ENCODE results near the gene PRR11. TPM values are rescaled to one million over a fixed set of nuclear protein-coding genes. Genes with fewer than 3 reads are reported as not detected.

The PRR11 gene
- total RNA-seq, 4 donors from 2014 or later = 1.5 to 4.1 (median 2.2) TPM

DNA sequence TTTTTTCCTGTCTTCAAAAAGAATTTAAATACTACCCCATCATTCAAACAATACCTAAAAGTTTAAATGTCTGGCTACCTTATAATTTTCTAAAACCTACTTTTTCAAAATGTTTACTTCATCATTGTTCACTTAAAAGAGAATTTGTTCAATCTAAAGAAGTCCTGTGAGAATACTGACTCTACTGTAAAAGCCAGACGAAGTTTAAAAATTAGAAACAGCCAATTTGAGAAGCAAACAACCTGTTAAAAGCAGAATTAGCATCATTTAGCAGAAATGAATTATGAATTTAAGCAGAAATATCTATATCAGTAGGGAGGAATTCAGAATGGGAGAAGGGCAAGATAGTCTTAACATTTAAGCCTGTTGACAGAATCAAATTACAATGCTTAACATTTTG, 2.6 kb upstream of the PRR11 start:
- no peak for DNase-seq
- TF ChIP-seq POLR2A (IDR thresholded peaks at IDR 0.05) = no peak
- TF ChIP-seq, protein P1, sequence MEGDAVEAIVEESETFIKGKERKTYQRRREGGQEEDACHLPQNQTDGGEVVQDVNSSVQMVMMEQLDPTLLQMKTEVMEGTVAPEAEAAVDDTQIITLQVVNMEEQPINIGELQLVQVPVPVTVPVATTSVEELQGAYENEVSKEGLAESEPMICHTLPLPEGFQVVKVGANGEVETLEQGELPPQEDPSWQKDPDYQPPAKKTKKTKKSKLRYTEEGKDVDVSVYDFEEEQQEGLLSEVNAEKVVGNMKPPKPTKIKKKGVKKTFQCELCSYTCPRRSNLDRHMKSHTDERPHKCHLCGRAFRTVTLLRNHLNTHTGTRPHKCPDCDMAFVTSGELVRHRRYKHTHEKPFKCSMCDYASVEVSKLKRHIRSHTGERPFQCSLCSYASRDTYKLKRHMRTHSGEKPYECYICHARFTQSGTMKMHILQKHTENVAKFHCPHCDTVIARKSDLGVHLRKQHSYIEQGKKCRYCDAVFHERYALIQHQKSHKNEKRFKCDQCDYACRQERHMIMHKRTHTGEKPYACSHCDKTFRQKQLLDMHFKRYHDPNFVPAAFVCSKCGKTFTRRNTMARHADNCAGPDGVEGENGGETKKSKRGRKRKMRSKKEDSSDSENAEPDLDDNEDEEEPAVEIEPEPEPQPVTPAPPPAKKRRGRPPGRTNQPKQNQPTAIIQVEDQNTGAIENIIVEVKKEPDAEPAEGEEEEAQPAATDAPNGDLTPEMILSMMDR (IDR thresholded peaks at IDR 0.05) = no peak
- no peak overlapping the region for H3K4me3 ChIP-seq
- H3K27ac ChIP-seq = no peak overlapping the region
- no peaks in the 10 kb centered on the region for H3K9me3 ChIP-seq
- H3K27me3 ChIP-seq = no peaks in the 10 kb centered on the region
- H3K36me3 ChIP-seq = no peaks in the 10 kb centered on the region
- H3K4me1 ChIP-seq = peaks cover 0 to 7% (median 4%) of the 10 kb centered on the region in 4 donors

DNA sequence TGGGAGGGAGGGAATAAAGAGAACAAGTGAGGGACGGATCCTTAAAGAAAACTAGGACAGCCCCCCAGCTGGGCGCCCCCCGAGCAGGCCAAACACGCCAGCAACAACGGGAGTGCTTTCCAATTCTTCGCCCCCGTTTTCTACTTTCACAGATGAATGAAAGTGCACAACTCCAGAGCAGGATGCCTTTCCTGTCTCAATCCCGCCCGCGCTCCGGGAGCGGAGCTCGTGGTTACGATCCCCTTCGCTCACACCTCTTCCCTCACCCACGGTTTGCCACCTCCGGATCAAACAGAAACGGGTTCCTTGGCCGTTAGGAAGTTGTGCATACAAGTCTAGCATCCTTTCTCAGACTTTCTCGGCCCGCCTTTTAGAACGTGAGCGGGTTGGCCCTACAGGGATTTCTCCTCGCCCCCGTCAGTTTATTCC, 1.2 kb upstream of the PRR11 start:
- H3K27me3 ChIP-seq = no peaks in the 10 kb centered on the region
- H3K4me1 ChIP-seq = peaks cover 0 to 7% (median 4%) of the 10 kb centered on the region in 4 donors
- peak; percentile 33 to 64 (median 61) for DNase-seq
- H3K4me3 ChIP-seq = peak overlapping the region; percentile 59 to 71 (median 66)
- H3K36me3 ChIP-seq = no peaks in the 10 kb centered on the region
- no peaks in the 10 kb centered on the region for H3K9me3 ChIP-seq
- TF ChIP-seq, protein P1 (IDR thresholded peaks at IDR 0.05) = no peak
- no peak for TF ChIP-seq POLR2A (IDR thresholded peaks at IDR 0.05)
- H3K27ac ChIP-seq = peak overlapping the region; percentile 52 to 84 (median 78)

DNA sequence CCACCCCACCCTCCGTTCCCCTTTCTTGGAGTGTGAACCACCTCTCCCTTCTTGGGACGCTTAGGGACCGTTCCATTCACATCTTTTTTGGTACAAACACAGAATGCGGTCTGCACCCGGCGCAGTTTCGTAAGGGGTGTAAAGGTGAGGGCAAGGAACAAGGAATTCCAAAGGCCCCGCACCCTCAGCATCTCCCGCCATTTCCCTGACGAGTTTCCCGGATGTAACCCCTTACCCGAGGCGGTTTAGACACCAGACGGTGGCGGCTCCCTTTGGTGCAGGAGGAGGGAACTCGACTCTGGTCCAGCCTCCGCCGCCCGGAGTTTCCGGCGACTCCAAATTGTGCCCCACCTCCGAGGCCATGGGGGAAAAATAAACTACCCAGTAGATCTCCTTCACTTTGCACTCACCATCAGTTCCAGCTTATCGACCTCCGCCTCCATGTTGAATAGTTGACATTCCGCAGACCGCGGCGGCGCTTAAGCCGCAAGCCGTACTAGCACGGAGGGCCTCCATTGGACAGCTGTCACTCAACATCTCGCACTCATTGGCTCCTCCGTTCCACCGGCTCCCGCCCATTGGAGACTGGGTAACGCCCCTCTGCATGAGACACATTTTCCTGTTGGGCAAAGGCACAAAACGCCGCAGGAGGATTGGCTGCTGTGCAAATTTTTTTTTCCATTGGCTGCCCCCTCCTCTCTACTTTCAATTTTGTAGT, 666 bp upstream of the PRR11 start, which contains the start of gene SKA2:
SKA2 (minus strand) TSS at position 466 of the 718 bp plus-strand sequence; CDS start at position 443, 23 bp downstream.
- TF ChIP-seq POLR2A (IDR thresholded peaks at IDR 0.05) = peak in 1 of 2 donors; percentile 26
- TF ChIP-seq, protein P1 (IDR thresholded peaks at IDR 0.05) = no peak
- peak within 1 kb of the TSS; percentile 52 to 84 (median 78) for H3K27ac ChIP-seq
- no peaks in the 10 kb centered on the region for H3K9me3 ChIP-seq
- peaks cover 0 to 7% (median 4%) of the 10 kb centered on the region in 4 donors for H3K4me1 ChIP-seq
- H3K27me3 ChIP-seq = no peaks in the 10 kb centered on the region
- H3K4me3 ChIP-seq = peak within 1 kb of the TSS; percentile 59 to 71 (median 66)
- H3K36me3 ChIP-seq = no peaks in the 10 kb centered on the region
- peak; percentile 91 to 98 (median 96) for DNase-seq

DNA sequence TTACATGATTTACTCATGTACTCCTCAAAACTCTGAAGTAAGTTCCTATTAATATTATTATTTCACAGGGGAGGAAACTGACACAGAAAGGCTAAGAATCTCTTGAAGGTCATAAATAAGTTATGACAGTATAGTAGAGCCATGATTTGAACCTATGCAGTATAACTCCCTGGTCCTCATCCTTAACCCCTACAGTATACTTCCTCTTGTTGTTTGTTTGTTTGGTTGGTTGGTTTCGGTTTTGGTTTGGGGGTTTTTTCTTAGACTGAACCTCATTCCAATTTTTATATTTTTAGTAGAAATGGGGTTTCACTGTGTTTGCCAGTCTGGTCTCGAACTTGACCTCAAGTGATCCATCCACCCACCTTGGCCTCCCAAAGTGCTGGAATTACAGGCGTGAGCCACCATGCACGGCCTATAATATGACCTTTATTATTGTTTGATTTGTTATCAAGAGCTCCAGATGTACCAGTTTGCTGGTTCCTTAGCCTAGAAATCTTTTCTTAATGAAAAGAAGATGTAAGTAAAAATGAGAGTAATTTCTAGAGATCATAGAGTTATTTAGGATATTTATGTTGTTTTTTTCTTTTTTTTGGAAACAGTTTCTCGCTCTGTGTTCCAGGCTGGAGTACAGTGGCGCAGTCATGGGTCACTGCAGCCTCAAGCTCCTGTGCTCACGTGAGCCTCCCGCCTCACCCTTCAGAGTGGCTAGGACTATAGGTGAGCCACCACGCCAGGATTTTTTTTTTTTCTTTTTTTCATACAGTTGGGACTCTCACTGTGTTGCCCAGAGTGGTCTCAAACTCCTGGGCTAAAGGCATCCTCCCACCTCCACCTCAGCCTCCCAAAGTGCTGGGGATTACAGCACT, 4.8 kb downstream of the PRR11 start:
- Histone ChIP-seq H3K27me3 (no peaks in the 10 kb centered on the region), H3K4me1 (peaks cover 0 to 7% (median 2%) of the 10 kb centered on the region in 4 donors), H3K27ac (no peak overlapping the region), H3K36me3 (no peaks in the 10 kb centered on the region), H3K9me3 (no peaks in the 10 kb centered on the region), H3K4me3 (no peak overlapping the region)
- no peak for DNase-seq
- TF ChIP-seq POLR2A (IDR thresholded peaks at IDR 0.05) = no peak
- TF ChIP-seq, protein P1 (IDR thresholded peaks at IDR 0.05) = no peak

DNA sequence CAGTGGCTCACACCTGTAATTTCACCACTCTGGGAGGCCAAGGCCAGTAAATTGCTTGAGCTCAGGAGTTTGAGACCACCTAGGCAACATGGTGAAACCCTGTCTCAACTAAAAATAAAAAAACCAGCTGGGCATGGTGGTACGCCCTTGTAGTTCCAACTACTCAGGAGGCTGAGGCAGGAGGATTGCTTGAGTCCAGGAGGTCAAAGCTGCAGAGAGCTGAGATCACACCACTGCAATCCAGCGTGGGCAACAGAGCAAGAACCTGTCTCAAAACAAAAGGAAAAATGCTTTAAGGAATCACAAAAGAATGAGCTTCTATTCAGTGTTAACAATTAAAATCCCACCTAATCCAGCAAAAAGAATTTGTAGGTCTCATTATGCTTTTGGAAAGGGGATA, 5.9 kb downstream of the PRR11 start:
- no peak for TF ChIP-seq POLR2A (IDR thresholded peaks at IDR 0.05)
- no peaks in the 10 kb centered on the region for H3K9me3 ChIP-seq
- no peak overlapping the region for H3K4me3 ChIP-seq
- peaks cover 0 to 1% (median 0%) of the 10 kb centered on the region in 4 donors for H3K4me1 ChIP-seq
- H3K27me3 ChIP-seq = no peaks in the 10 kb centered on the region
- no peaks in the 10 kb centered on the region for H3K36me3 ChIP-seq
- no peak for DNase-seq
- no peak overlapping the region for H3K27ac ChIP-seq

Data from Peyer's patch (tissue), 4 donors.